HL-60/S4 (cell line): ENCODE data around the gene CPPED1.

ENCODE experiments used
- in situ Hi-C: fragments of 300-500 bp; cut with MboI; formaldehyde crosslinking; loops from 2 replicates; pipeline ENCODE4 v1.14.3; 2022; ENCODE audit warnings: low sequenced_read_pairs

CPPED1 gene

DNA sequence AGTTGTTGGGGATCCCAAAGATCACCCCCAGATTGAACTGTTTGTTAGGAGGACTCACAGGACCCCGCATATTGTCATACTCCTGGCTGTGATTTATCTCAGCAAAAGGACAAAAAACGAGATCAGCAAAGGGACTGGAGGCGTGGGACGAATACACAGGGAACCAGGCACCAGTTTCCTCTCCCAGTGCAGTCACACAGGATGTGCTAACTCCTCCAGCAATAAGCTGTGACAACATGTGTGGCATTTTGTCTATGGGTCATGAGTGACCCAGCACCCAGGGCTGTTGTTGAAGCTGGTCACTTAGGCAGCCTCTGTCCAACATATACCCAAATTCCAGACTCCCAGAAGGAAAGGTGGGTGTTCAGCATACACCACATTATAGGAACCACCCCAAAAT lies 60.9 kb downstream of the CPPED1 start:
- in situ Hi-C loops = no loop called here

DNA sequence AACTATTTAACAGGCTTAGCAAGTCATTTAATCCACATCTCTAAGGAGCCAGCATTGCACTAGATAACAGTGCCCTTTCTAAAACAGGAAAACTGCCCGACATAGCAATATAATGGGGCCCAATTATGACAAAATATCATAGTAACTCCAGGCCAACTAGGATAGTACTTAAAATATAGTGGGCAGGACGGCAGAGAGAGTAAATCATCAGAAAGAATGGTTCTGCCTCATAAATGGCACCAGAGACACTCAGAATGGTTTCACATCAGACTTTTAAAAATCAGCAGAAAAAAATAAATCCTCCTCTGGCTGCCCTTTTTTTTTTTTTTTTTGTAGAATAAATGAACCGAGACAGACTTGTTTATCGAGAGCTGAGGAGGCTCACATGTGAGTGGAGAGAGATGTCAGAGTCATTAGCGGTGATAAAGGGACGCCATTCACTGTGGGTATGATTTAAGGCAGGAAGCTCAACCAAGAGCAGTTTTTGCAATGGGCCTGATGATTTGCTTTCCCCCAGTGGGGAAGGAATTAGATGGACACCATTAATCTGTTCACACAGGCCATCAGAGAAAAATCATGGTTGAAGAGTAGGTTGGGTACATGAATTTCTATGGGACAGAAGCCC lies 62.6 kb downstream of the CPPED1 start:
- in situ Hi-C loops = no loop called here

DNA sequence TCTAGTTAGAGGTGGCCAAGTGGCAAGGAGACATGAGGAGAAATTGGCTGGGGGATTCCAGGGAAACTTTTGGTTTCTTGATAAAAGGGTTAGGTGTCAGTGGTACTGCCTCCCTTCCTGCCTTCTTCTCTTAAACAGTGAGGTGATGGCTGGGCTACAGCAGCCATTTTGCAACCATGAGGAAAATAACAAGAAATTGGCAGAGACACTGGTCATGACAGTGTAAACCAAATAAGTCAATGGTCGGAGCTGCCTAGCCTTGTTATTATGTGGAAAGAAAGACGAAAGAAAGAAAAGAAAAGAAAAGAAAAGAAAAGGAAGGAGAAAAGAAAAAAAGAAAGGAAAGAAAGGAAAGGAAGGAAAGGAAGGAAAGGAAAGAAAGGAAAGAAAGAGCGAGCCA lies 63.9 kb downstream of the CPPED1 start:
- in situ Hi-C loops = no loop called here

DNA sequence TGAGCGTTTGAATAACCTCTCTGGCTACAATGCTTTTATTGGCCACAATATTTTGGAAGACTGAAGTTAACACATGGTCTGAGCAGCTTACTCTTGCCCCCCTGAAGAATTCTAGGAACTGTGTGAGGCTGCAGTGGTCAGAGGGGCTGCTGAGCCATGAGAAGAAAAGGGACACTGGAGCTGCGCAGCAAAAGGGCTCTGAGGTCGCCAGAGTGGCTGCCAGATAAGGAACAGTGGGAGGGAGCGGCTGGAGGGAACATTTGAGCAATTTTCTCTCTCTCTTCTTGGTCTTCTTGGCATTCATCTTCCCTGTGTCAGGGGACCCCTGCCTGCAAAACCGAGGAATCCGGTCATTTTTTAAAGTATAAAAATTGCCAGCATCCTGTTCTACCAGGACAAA lies 66.1 kb downstream of the CPPED1 start:
- in situ Hi-C loops = no loop called here

DNA sequence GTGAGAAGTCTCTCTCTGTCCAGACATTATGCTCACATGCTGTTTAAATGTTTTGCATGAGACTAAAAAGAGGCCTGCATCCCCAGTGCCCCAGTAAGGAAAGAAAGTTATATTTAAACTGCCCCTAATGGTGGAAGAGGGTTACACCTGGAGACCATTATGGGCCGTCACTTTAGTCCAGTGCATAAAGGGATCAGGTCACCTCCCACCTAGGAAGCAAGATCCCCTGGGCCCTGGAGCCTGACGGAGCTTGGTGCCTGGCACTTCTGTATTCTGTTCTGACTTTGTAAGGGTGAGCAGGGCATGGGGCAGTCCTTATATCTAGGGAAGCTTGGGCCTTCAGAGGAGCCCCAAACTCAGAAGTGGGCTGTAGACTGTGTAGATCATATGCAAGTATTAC lies 67.9 kb downstream of the CPPED1 start:
- in situ Hi-C loops = no loop called here

DNA sequence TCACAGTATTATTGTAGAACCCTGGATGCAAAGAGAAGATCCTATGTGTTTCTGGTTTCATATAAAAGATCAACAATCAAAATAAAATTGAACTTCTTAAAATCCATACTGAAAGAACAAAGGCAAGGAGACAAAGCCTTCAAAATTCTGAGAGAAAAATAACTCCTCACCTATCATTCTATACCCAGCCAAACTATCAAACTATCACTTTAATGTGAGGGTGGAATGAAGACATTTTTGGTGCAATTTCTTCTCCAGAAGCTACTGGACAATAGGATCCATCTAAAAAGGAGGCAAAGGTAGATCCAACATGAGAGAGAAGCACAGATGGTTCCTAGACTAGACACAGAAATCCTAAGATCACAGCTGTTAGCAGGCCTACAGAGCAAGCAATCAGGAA lies 71.1 kb downstream of the CPPED1 start:
- in situ Hi-C loops = no loop called here

DNA sequence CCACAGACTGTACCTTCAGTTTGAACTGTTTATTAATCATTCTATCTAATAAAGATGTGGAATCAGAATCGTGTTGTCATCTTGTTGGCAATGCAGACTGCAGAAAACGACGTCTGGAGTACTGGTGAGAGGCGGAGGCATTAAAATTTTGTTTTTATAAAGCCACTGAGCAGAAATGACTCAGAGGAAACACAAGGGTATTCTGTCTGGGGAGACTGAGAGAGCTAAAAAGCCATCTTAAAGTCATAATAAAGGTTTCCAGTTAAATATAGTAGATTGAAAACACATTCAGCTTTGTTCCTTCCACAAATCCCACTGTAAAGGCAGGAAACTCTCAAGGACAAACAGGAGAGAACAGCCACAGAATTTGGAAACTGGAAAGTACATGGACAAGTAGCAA lies 74.2 kb downstream of the CPPED1 start:
- in situ Hi-C loops = no loop called here

DNA sequence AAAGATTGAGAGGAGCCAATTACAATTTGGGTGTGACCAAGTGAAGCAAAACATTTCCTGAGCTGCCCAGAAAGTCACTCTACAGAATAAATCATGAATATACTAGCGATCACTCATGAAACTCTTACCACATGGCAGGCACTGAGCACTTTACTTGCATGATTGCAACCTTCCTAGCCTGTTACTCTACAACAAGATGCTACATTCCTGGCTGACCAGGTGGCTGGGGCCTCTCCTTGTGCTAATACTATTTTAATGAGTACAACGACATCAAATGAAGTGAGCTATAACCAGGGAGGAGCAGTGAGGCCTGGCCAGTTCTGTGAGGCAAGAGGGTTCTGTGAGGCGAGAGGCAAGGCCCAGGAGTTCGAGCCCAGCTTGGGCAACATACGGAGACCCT lies 75.2 kb downstream of the CPPED1 start:
- in situ Hi-C loops = no loop called here

DNA sequence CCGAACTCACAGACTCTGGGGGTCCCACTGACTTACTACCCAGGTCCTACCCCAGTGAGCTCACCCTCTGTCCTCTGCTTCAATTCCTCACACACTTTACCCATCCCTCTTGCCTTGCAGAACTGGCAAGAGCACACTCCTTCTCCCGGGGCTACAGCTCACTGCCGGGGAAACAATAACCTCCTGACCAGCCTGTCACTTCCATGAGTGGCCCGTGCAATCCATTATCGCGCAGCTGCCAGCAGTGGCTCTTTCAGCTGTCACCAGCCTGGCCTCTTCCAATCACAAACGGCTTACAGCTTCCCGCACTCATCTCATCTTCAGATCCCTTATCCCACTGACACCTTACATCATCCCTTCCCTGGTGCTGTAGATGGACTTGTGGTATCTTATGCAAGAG lies 79.5 kb downstream of the CPPED1 start:
- in situ Hi-C loops = no loop called here

DNA sequence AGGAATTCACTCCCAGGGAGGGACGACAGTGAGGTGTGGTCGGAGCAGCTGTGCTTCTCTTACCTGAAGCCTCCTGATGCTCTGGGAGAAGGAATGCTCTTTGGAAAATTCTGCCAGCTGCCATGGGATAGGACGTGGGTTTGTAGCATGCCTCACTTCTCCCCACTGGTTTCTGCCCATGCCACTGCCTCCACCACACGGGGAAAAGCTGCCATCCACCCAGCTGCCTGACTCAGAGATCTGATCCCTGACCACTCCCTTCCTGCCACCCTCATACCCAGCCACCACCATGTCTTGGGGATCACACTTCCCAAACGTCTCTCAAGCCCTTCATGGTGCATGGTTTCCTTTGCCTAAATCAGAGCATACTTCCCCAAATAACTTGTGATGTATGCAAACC lies 80.0 kb downstream of the CPPED1 start:
- in situ Hi-C loops = no loop called here

DNA sequence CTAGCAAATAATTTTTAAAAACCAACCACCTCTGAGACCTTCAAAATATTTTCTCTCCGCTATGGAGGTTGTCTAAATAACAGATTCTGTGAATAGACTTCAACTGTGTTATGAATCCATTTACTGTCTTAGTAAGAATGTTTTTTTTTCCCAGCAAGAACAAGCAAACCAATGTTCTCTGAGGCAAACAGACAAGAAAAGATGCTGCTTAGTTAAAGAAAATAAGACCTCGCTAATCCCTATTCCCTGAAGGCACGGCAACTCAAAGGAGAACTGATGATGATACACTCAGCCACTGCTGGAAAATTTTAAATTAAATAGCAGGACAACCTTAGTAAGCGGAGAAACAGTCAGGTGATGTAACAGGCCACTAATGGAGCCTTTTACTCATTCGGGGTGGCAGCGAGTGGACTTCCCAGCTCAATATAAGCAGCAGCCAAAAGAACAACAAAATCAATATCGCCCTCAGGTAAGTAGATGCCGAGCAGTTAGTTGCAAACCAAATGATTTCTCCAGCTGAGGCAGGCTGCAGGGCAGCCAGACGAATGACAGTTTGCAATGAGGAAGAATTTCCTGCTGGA lies 81.8 kb downstream of the CPPED1 start:
- in situ Hi-C loops = no loop called here

DNA sequence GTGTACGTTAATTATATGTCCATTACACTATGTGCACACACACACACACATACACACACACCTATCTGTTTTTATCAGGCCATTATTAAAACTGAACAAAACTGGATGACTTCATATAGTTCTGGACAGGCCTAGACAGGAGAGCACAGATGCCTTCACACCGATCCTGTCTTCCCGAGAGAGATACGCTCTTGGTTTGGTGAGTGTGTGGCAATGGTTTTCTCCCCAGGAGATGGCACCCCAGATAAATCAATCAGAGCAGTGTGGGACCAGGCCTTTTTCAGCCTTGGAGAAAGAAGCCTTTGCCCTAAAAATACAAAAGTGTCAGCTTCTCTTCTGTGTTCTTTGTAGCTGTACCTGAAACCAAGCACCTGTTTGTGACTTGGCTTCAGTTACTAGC lies 83.7 kb downstream of the CPPED1 start:
- in situ Hi-C loops = no loop called here

DNA sequence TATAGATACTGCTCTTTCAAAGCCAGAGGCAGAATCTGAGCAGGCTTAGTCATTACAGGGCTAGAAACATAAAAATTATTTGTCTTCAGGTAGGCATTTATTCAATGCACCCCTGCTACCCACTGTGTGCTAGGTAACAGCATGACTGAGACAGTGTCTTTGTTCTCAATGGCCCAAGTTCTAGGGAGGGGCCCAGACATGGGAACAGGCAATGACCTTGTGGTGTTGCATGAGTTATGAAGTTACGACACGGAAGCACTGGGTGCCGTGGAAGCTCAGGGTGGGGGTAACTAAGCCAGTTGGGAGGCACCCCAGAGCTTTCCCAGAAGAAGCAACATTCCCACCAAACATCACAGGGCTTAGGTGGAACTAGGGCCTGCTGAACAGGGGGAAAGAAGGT lies 87.0 kb downstream of the CPPED1 start:
- in situ Hi-C loops = no loop called here

DNA sequence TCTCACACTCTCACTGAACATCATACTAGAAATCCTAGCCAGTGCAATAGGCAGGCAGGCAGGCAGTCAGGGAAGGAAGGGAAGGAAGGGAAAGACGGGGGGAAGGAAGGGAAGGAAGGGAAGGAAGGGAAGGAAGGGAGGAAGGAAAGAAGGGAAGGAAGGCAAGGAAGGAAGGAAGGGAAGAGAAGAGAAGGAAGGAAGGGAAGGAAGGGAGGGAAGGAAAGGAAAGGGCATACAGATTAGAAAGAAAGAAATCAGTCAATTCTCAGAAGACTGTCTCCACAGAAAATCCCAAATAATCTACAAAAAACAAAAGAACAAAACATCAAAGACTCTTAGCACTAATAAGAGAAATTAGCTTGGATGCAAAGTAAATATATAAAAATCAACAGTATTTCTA lies 93.9 kb downstream of the CPPED1 start:
- in situ Hi-C loops = no loop called here

DNA sequence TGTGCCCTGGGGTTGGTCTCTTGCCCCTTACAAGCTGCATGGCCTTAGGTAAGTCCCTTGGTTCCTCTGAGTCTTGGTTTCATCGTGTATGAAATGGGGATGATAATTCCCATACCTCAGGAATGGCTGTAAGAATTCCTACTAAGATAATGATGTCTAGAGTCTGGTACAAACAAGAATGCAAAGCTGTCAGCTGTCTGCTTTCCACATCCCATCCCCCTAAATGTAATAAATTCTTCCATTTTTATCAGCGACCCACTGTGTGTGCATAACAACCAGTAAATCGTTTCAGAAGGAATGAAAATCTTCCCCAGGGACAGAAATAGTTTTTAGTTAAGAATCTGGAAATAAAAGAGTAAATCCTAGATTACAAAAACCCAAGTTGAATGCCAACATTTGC lies 95.4 kb downstream of the CPPED1 start:
- in situ Hi-C loops = no loop called here

DNA sequence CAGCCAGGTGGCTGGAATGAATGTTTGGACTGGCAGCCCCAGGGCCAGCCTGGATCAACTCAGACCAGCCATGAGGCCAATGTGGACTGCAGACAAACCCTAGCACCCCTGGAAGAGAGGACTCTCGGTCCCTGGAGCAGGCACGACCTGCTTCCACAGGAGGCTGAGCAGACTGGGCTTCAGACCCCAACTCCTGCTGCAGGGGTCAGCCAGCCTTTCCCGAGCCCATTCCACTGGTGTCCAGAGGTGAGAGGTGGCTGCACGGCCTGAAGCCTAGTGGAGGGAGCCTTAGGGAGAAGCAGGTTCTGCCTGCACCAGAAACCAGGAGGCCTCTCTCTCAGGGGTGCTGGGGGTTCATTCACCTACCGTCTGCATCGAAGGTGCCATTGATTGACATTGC lies 97.1 kb downstream of the CPPED1 start:
- in situ Hi-C loops = no loop called here

DNA sequence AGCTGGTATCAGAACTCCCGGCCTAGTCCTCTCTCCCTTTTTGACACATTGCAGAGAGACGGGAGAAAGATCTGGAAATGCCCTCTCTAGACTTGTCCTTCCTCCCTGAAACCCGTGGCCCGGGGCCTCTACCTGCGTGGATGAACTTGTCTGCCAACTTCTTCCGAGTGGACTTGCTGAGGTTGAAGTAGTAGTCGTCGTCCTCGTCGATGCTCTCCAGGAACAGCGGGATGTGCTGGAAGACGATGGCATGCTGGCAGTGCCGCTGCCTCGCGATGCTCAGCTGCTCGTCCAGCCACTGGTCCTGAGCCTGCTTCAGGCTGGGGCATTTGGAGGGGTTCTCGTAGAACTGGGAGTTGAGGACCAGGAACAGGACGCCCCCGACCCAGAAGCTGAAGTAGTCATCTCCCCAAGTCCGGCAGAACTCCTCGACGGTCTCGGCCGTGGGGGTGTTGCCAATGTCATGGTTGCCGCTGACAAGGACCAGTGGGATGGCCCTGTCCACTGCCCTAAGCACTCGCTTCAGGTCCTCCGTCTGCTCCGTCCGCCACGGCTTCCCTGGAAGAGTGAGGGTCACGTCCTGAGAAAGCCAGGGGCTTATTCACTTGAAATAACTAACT lies 99.1 kb downstream of the CPPED1 start:
- in situ Hi-C loops = no loop called here

DNA sequence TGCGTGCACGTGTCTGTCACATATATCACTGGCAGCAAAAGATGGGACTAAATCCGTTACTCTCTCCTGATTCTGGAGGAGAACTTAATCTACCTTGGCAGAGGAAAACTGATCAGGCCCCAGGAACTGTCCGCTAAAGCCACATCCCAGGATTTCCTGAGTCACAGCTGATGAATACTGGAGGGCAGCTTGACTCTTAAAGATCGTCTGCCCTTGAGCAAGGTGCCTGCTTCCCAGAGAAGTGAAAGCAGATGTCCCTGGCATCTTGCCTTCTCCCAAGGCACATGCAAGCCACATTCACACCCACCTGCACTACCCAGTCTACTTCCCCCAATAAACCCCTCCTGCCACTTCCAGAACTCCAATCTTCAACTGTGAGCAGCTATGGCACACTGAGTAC lies 99.8 kb downstream of the CPPED1 start:
- in situ Hi-C loops = no loop called here

DNA sequence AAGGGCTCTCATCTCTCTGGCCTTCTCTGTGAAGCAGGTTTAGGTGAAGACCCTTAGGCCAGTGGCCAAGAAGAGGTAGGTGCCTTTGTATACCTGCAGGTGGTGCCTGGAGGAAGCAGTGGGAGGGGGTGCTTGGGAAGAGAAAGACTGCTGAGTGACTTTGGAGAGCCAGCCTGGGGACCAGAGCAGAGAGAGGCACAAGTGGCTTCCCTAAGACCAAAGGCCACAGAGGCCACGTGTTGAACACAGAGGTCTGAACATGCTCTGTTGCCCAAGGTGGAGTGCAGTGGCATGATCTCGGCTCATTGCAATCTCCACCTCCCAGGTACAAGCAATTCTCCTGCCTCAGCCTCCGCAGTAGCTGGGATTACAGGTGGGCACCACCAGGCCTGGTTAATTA lies 103.5 kb downstream of the CPPED1 start:
- in situ Hi-C loops = no loop called here

DNA sequence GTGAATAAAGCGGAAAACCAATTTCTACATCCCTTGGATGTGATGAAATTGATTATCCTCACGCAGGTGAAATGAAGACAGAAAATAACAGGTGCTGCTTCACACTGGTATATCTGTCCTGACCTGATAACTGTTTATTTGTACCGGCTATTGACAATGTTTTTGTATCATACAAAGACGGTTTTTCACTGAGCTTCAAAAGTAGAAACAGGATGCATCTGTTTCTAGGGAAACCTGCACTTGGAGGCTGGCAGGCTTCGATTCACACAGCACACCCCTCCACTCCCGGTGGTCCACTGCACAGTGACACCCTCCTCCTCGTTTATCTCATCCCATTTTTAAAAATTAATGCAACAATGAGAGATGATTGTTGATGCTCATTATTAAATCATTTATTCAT lies 104.5 kb downstream of the CPPED1 start:
- in situ Hi-C loops = no loop called here

DNA sequence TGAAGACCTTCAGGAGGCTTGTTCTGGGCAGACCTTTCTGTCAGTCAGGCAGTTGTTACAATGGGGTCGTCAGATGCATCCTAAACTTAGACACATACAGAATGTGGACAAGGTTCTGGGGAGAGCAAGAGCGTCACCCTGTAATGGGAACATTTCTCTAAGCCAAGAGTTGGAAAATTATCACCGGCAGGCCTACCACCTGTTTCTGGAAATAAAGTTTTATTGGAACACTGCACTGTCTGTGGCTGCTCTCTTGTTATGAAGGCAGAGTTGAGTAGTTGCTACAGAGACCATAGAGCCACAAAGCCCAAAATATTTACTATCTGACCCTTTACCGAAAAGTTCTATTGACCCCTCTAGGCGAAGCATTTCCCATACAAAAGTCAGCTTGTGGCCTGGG lies 106.2 kb downstream of the CPPED1 start:
- in situ Hi-C loops = no loop called here

DNA sequence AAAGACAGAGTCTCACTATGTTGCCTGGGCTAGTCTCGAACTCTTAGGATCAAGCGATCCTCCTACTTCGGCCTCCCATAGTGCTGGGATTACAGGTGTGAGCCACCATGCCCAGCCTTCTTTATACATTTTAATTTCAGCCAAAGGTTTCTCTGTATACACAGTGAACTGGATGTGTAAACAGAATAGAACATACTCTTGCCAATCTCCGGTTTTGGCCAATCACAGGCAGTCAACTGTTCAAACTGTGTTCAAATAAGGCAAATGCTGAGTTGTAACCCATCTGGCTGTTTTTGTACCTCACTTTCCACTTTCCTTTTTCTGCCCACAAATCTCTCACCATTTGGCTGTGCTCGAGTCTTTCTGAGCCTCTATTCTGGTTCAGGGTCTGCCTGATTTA lies 108.2 kb downstream of the CPPED1 start:
- in situ Hi-C loops = no loop called here

DNA sequence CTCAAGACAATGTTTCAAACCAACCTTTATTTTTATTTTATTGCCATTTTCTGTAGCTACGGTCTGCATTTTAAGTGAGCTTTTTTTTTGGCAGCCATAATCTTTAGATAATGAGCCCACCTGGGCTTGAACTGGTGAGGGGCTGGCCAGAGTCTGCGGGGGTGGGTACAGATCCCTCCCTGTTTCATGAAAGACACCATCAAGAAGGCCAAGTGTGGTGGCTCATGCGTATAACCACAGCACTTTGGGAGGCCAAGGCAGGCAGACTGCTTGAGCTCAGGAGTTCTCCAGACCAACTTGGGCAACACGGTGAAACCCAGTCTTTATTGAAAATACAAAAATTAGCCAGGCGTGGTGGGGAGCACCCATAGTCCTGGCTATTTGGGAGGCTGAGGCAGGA lies 113.7 kb downstream of the CPPED1 start:
- in situ Hi-C loops = no loop called here
